Measurements from ENCODE around the gene MFSD12.

DNA sequence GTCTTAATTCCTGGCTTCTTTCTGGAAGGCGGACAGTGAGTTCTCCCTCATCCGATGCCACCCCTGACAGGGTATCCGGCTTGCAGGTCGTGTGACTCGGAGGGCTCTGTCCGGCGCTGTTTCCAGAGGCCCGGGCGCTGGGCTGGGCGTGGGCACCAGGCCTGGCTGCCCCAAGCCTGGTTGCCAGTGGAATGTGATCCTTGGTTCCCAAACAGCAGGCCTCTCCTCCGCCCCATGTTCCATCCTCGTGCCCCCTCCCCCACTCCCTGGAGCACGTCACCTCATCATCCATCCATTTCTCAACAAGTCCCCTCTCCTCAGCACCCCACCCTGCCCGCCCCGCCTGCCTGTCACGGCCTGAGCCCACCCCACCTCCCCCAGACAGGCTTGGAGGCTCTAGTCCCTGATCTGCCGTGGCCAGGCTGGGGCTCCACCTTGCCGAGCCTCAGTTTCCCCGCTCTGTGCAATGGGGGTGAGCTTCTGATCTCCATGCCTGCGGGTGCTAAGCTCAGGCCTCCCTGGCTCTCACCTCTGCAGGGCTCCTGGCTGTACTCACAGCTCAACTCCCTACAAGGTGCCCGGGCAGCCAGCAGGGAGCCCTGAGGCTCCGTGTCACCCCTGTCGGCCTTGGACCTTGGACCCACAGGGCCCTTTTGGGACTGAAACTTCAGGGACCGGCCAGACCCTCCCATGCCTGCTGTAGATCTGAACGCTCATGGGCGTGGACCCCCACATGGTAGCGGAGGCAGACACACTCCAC is 47.0 kb upstream of the MFSD12 start:
- TF ChIP-seq ZNF565 (CRISPR knock-in tag; conservative IDR thresholded peaks at IDR 0.05; ENCODE audit: low read depth) (no peak), ZC3H10 (CRISPR knock-in tag; IDR thresholded peaks at IDR 0.05) (no peak), ISL1 (CRISPR knock-in tag; IDR thresholded peaks at IDR 0.05) (no peak), ZFP3 (CRISPR knock-in tag; IDR thresholded peaks at IDR 0.05) (no peak), OSR1 (CRISPR knock-in tag; IDR thresholded peaks at IDR 0.05) (no peak), ZFP30 (CRISPR knock-in tag; IDR thresholded peaks at IDR 0.05) (no peak), RARB (CRISPR knock-in tag; IDR thresholded peaks at IDR 0.05) (no peak)
- TF ChIP-seq, protein P1, sequence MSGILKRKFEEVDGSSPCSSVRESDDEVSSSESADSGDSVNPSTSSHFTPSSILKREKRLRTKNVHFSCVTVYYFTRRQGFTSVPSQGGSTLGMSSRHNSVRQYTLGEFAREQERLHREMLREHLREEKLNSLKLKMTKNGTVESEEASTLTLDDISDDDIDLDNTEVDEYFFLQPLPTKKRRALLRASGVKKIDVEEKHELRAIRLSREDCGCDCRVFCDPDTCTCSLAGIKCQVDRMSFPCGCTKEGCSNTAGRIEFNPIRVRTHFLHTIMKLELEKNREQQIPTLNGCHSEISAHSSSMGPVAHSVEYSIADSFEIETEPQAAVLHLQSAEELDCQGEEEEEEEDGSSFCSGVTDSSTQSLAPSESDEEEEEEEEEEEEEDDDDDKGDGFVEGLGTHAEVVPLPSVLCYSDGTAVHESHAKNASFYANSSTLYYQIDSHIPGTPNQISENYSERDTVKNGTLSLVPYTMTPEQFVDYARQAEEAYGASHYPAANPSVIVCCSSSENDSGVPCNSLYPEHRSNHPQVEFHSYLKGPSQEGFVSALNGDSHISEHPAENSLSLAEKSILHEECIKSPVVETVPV (CRISPR knock-in tag; IDR thresholded peaks at IDR 0.05): no peak
- TF ChIP-seq, protein P2, sequence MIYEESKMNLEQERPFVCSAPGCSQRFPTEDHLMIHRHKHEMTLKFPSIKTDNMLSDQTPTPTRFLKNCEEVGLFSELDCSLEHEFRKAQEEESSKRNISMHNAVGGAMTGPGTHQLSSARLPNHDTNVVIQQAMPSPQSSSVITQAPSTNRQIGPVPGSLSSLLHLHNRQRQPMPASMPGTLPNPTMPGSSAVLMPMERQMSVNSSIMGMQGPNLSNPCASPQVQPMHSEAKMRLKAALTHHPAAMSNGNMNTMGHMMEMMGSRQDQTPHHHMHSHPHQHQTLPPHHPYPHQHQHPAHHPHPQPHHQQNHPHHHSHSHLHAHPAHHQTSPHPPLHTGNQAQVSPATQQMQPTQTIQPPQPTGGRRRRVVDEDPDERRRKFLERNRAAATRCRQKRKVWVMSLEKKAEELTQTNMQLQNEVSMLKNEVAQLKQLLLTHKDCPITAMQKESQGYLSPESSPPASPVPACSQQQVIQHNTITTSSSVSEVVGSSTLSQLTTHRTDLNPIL (CRISPR knock-in tag; IDR thresholded peaks at IDR 0.05; ENCODE audit: low read depth): no peak
- TF ChIP-seq, protein P3, sequence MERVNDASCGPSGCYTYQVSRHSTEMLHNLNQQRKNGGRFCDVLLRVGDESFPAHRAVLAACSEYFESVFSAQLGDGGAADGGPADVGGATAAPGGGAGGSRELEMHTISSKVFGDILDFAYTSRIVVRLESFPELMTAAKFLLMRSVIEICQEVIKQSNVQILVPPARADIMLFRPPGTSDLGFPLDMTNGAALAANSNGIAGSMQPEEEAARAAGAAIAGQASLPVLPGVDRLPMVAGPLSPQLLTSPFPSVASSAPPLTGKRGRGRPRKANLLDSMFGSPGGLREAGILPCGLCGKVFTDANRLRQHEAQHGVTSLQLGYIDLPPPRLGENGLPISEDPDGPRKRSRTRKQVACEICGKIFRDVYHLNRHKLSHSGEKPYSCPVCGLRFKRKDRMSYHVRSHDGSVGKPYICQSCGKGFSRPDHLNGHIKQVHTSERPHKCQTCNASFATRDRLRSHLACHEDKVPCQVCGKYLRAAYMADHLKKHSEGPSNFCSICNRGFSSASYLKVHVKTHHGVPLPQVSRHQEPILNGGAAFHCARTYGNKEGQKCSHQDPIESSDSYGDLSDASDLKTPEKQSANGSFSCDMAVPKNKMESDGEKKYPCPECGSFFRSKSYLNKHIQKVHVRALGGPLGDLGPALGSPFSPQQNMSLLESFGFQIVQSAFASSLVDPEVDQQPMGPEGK (CRISPR knock-in tag; IDR thresholded peaks at IDR 0.05; ENCODE audit: borderline replicate concordance): no peak
- TF ChIP-seq, protein P4, sequence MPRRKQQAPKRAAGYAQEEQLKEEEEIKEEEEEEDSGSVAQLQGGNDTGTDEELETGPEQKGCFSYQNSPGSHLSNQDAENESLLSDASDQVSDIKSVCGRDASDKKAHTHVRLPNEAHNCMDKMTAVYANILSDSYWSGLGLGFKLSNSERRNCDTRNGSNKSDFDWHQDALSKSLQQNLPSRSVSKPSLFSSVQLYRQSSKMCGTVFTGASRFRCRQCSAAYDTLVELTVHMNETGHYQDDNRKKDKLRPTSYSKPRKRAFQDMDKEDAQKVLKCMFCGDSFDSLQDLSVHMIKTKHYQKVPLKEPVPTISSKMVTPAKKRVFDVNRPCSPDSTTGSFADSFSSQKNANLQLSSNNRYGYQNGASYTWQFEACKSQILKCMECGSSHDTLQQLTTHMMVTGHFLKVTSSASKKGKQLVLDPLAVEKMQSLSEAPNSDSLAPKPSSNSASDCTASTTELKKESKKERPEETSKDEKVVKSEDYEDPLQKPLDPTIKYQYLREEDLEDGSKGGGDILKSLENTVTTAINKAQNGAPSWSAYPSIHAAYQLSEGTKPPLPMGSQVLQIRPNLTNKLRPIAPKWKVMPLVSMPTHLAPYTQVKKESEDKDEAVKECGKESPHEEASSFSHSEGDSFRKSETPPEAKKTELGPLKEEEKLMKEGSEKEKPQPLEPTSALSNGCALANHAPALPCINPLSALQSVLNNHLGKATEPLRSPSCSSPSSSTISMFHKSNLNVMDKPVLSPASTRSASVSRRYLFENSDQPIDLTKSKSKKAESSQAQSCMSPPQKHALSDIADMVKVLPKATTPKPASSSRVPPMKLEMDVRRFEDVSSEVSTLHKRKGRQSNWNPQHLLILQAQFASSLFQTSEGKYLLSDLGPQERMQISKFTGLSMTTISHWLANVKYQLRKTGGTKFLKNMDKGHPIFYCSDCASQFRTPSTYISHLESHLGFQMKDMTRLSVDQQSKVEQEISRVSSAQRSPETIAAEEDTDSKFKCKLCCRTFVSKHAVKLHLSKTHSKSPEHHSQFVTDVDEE (CRISPR knock-in tag; IDR thresholded peaks at IDR 0.05): no peak

Measured in SK-N-SH treated with all-trans-retinoic acid at 6 μM for 48 hours (cell line).